BLaER1 treated with 17β-estradiol and CSF1 and Interleukin-3, amounts not matched to agents 10 nM and 100 nM (cell line): ENCODE data around the gene RAB11A.

Experiments
- H3K27ac ChIP-seq, 11 experiments: shearing (Covaris generic); formaldehyde crosslinking; 2 replicates each; pipeline ENCODE4 v1.8.1; 2022
- H3K27me3 ChIP-seq, 11 experiments: shearing (Covaris generic); formaldehyde crosslinking; 2 replicates each; pipeline ENCODE4 v1.8.1; 2022
- H3K36me3 ChIP-seq, 11 experiments: shearing (Covaris generic); formaldehyde crosslinking; 2 replicates each; pipeline ENCODE4 v1.8.1; 2022
- H3K4me1 ChIP-seq, 10 experiments: shearing (Covaris generic); formaldehyde crosslinking; 2 replicates each; pipeline ENCODE4 v1.8.1; 2022
- H3K4me2 ChIP-seq, 11 experiments: shearing (Covaris generic); formaldehyde crosslinking; 2 replicates each; pipeline ENCODE4 v1.8.1; 2022
- H3K4me3 ChIP-seq, 10 experiments: shearing (Covaris generic); formaldehyde crosslinking; 2 replicates each; pipeline ENCODE4 v1.8.1; 2022
- H3K9ac ChIP-seq, 11 experiments: shearing (Covaris generic); formaldehyde crosslinking; 2 replicates each; pipeline ENCODE4 v1.8.1; 2022
- H3K9me3 ChIP-seq, 11 experiments: shearing (Covaris generic); formaldehyde crosslinking; replicated peaks in 1 of 11; 2 replicates each; pipeline ENCODE4 v1.8.1; 2022
- H4K20me1 ChIP-seq, 11 experiments: shearing (Covaris generic); formaldehyde crosslinking; 2 replicates each; pipeline ENCODE4 v1.8.1; 2022
- Cebpa-rat ChIP-seq, 11 experiments: shearing (Covaris generic); IDR thresholded peaks; 2 replicates each; pipeline ENCODE4 v1.8.1; 2022

Gene RAB11A

GRCh38 chr15:65914981-65915925, 46.0 kb downstream of the RAB11A start:
- TF ChIP-seq Cebpa-rat (IDR thresholded peaks at IDR 0.05): no peak
- Histone ChIP-seq H3K9me3 (no peaks in the 10 kb centered on the region), H3K4me3 (no peak overlapping the region), H3K27ac (no peak overlapping the region), H4K20me1 (peaks cover 23 to 71% (median 53%) of the 10 kb centered on the region in 11 experiments; a peak in 20 of 22 replicates), H3K4me1 (peaks cover 8 to 51% (median 43%) of the 10 kb centered on the region in 10 experiments; a peak in 19 of 20 replicates), H3K36me3 (peaks cover 0 to 48% (median 0%) of the 10 kb centered on the region in 11 experiments; a peak in 8 of 22 replicates), H3K27me3 (peaks cover 0 to 9% (median 4%) of the 10 kb centered on the region in 11 experiments; a peak in 4 of 22 replicates), H3K4me2 (peak overlapping the region; percentile 10 to 89 (median 79); a peak in 18 of 22 replicates), H3K9ac (no peak overlapping the region)

GRCh38 chr15:65916041-65916663, 46.9 kb downstream of the RAB11A start:
- Histone ChIP-seq H3K36me3 (peaks cover 0 to 39% (median 0%) of the 10 kb centered on the region in 11 experiments; a peak in 6 of 22 replicates), H3K4me2 (peak overlapping the region; percentile 37 to 89 (median 79); a peak in 21 of 22 replicates), H3K9ac (0 out of 22 replicates have a peak overlapping the region, but pooled peaks of 1 of the 11 experiments have one; percentile 8), H3K4me1 (peaks cover 8 to 60% (median 50%) of the 10 kb centered on the region in 10 experiments; a peak in 19 of 20 replicates), H3K4me3 (no peak overlapping the region), H3K9me3 (no peaks in the 10 kb centered on the region), H4K20me1 (peaks cover 23 to 68% (median 53%) of the 10 kb centered on the region in 11 experiments; a peak in 20 of 22 replicates), H3K27ac (no peak overlapping the region), H3K27me3 (peaks cover 0 to 9% (median 4%) of the 10 kb centered on the region in 11 experiments; a peak in 4 of 22 replicates)
- no peak for TF ChIP-seq Cebpa-rat (IDR thresholded peaks at IDR 0.05)

GRCh38 chr15:65916664-65917406, 47.5 kb downstream of the RAB11A start:
- H3K9ac ChIP-seq: no peak overlapping the region; a peak in 1 of 22 replicates
- H3K27me3 ChIP-seq: peaks cover 0 to 9% (median 4%) of the 10 kb centered on the region in 11 experiments; a peak in 4 of 22 replicates
- peaks cover 8 to 63% (median 50%) of the 10 kb centered on the region in 10 experiments; a peak in 19 of 20 replicates for H3K4me1 ChIP-seq
- peaks cover 0 to 33% (median 0%) of the 10 kb centered on the region in 11 experiments; a peak in 4 of 22 replicates for H3K36me3 ChIP-seq
- H3K9me3 ChIP-seq: no peaks in the 10 kb centered on the region
- no peak for TF ChIP-seq Cebpa-rat (IDR thresholded peaks at IDR 0.05)
- peaks cover 21 to 68% (median 52%) of the 10 kb centered on the region in 11 experiments; a peak in 20 of 22 replicates for H4K20me1 ChIP-seq
- no peak overlapping the region for H3K27ac ChIP-seq
- H3K4me2 ChIP-seq: peak overlapping the region; percentile 37 to 89 (median 79); a peak in 21 of 22 replicates
- H3K4me3 ChIP-seq: no peak overlapping the region

GRCh38 chr15:65917407-65917756, 48.1 kb downstream of the RAB11A start:
- H3K9ac ChIP-seq: no peak overlapping the region; a peak in 1 of 22 replicates
- peaks cover 0 to 9% (median 4%) of the 10 kb centered on the region in 11 experiments; a peak in 4 of 22 replicates for H3K27me3 ChIP-seq
- peaks cover 17 to 68% (median 47%) of the 10 kb centered on the region in 11 experiments; a peak in 20 of 22 replicates for H4K20me1 ChIP-seq
- H3K4me3 ChIP-seq: no peak overlapping the region
- no peak overlapping the region for H3K27ac ChIP-seq
- H3K4me1 ChIP-seq: peaks cover 8 to 63% (median 50%) of the 10 kb centered on the region in 10 experiments; a peak in 19 of 20 replicates
- no peak for TF ChIP-seq Cebpa-rat (IDR thresholded peaks at IDR 0.05)
- peak overlapping the region in 10 of 11 experiments; percentile 37 to 89 (median 82); a peak in 18 of 22 replicates for H3K4me2 ChIP-seq
- peaks cover 0 to 27% (median 0%) of the 10 kb centered on the region in 11 experiments; a peak in 4 of 22 replicates for H3K36me3 ChIP-seq
- no peaks in the 10 kb centered on the region for H3K9me3 ChIP-seq

- Histone ChIP-seq H3K9me3 (no peaks in the 10 kb centered on the region), H3K4me2 (peak overlapping the region in 9 of 11 experiments; percentile 62 to 89 (median 84); a peak in 17 of 22 replicates), H3K27me3 (peaks cover 0 to 9% (median 4%) of the 10 kb centered on the region in 11 experiments; a peak in 4 of 22 replicates), H3K4me3 (no peak overlapping the region), H3K27ac (0 out of 22 replicates have a peak overlapping the region, but pooled peaks of 1 of the 11 experiments have one; percentile 21), H4K20me1 (peaks cover 17 to 62% (median 41%) of the 10 kb centered on the region in 11 experiments; a peak in 20 of 22 replicates), H3K4me1 (peaks cover 8 to 63% (median 50%) of the 10 kb centered on the region in 10 experiments; a peak in 19 of 20 replicates), H3K9ac (no peak overlapping the region), H3K36me3 (peaks cover 0 to 22% (median 0%) of the 10 kb centered on the region in 11 experiments; a peak in 3 of 22 replicates)
- no peak for TF ChIP-seq Cebpa-rat (IDR thresholded peaks at IDR 0.05)
These were observed 48.6 kb downstream of the RAB11A start for GRCh38 chr15:65917936-65918335.

DNA sequence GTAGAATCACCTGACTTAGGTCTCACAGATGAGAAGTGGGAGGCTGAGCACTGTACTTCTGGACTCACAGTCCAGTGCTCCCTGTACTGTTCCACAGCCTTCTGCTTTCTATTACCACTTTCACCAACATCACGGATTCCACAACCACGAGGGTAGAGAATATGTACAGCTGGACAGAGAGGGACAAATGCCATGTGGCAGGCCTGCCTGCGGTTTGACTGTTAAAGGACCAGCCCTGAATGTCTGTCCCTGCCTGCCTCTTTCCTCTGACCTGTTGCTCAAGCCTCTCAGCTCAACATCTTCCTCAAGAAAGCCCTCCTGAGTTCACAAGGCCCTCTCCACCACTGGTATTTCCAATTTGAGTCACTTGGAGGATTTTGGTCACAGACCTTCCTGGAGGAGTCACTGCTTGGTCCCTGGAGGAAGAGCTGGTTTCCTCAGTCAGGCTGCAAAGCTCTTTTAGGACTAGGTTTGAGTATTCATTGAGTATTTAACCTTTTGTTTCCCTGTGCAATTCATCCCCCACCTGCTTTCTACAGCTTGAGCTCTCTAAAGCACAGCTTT, 49.1 kb downstream of the RAB11A start:
- Histone ChIP-seq H3K4me3 (no peak overlapping the region), H3K9ac (no peak overlapping the region), H3K4me1 (peaks cover 8 to 63% (median 50%) of the 10 kb centered on the region in 10 experiments; a peak in 19 of 20 replicates), H3K9me3 (no peaks in the 10 kb centered on the region), H3K36me3 (peaks cover 0 to 19% (median 0%) of the 10 kb centered on the region in 11 experiments; a peak in 3 of 22 replicates), H4K20me1 (peaks cover 14 to 58% (median 37%) of the 10 kb centered on the region in 11 experiments; a peak in 20 of 22 replicates), H3K27me3 (peaks cover 0 to 9% (median 4%) of the 10 kb centered on the region in 11 experiments; a peak in 4 of 22 replicates), H3K27ac (0 out of 22 replicates have a peak overlapping the region, but pooled peaks of 1 of the 11 experiments have one; percentile 21), H3K4me2 (peak overlapping the region in 9 of 11 experiments; percentile 62 to 89 (median 84); a peak in 17 of 22 replicates)
- no peak for TF ChIP-seq Cebpa-rat (IDR thresholded peaks at IDR 0.05)

- Histone ChIP-seq H3K27ac (no peak overlapping the region), H3K9ac (no peak overlapping the region), H3K9me3 (no peaks in the 10 kb centered on the region), H4K20me1 (peaks cover 9 to 58% (median 36%) of the 10 kb centered on the region in 11 experiments; a peak in 20 of 22 replicates), H3K4me3 (no peak overlapping the region), H3K27me3 (peaks cover 0 to 9% (median 4%) of the 10 kb centered on the region in 11 experiments; a peak in 4 of 22 replicates), H3K36me3 (peaks cover 0 to 14% (median 0%) of the 10 kb centered on the region in 11 experiments; a peak in 3 of 22 replicates), H3K4me1 (peaks cover 8 to 63% (median 50%) of the 10 kb centered on the region in 10 experiments; a peak in 19 of 20 replicates), H3K4me2 (peak overlapping the region in 8 of 11 experiments; percentile 63 to 89 (median 84); a peak in 15 of 22 replicates)
- TF ChIP-seq Cebpa-rat (IDR thresholded peaks at IDR 0.05): no peak
These were observed 49.7 kb downstream of the RAB11A start for GRCh38 chr15:65918945-65919344.
